Ramos (cell line): ENCODE measurements around the gene CRB1.

Experiments used
- in situ Hi-C: fragments of 300-500 bp; cut with MboI; formaldehyde crosslinking; loops from one replicate; pipeline ENCODE4 v1.14.3; 2022; ENCODE audit warnings: low sequenced_read_pairs; ENCODE audit not compliant: unreplicated experiment

The CRB1 gene

DNA sequence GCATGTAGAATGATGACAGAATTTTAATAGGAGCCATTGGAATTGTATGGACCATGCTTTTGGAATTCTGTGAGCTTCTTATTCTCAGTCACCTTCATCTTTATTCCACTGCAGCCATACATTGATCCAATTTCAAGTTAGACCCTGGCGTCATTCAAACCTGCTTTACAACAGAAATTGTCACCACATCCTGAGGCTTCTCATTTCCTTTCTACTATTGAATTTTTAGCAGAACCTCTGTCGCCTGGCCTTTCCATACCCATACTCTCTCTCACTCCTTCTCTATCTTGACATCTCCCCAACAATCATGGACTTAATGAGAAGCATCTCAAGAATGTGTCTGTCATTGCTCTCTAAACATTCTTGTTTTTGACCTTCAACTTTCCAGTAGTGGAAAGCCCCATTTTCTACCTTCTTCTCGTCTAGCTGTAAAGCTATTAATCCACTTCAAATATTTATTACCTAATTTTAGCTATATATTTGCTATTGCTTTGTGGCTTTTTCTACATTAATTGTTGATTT is 74.1 kb downstream of the CRB1 start:
- in situ Hi-C loops = no loop called here

DNA sequence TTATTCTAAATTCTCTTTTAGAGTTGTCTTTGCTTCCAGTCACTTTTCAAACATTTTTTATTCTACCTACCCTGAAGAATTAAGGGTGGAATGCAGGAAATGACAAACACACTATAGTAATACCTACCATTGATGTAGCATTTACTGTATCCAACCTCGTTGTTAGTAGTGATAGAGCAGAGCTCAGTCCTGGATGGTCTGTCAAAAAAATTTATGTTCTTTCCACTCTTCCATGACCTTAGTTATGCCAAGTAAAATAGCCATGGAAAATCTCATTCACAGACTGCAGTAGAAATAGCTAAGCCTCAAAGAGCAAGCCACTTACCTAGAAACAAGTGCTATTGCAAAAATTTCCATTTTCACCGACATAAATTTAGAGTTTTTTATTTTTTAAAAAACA is 74.6 kb downstream of the CRB1 start:
- in situ Hi-C loops = no loop called here

DNA sequence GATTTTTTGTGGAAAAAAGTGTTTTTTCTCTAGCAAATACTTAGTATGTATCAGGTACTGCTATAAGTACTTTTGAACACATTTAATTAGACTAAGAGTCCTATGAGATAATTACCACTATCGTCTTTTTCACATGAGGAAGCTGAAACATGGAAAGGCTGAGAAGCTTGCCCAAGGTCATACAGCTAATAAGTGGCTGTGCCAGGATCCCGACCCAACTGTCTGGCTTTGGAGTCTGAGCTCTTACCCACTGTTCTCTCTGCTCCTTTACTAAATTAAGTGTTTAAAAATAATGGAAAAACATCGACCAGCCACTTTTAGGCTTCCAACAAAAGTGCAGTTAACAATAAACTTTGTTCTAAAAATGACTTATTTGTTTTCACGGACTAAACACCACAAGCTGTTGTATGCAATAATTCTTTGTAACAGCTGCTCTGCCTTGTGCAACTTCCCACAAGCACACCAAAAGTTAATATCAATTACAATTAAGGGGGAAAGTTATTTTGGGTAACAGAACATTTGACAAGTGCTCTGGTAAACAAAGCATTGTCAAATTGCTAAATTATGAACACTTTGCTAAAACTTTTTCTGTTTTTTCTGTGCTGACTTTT is 75.7 kb downstream of the CRB1 start:
- in situ Hi-C loops = no loop called here

DNA sequence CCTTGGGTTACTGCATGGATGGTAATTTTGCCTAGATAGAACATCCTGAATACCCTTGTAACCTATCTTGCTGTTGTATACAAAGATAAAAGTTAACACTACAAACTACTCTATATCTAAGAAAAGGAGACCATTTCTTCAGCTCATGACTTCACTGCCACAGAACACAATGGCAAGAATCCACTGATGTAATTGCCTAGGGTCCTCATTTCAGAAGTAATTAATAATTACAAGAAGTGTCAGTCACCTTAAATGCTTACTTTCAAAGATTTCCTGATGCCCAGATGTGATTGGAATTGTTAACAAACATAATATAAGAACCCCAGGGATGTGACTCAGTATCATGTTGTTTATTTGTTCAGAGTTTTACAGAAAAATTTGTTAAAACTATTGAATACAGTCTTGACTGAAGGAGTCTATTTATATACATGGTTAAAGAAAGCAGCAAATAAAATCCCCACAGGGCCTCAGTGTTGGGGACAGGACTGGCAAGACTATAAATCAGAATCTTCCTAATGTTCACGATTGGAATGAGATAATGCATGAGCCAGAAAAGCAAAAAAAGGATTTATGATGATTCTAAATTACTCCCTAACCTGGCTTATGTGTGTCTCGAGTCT is 83.9 kb downstream of the CRB1 start:
- in situ Hi-C loops = no loop called here

DNA sequence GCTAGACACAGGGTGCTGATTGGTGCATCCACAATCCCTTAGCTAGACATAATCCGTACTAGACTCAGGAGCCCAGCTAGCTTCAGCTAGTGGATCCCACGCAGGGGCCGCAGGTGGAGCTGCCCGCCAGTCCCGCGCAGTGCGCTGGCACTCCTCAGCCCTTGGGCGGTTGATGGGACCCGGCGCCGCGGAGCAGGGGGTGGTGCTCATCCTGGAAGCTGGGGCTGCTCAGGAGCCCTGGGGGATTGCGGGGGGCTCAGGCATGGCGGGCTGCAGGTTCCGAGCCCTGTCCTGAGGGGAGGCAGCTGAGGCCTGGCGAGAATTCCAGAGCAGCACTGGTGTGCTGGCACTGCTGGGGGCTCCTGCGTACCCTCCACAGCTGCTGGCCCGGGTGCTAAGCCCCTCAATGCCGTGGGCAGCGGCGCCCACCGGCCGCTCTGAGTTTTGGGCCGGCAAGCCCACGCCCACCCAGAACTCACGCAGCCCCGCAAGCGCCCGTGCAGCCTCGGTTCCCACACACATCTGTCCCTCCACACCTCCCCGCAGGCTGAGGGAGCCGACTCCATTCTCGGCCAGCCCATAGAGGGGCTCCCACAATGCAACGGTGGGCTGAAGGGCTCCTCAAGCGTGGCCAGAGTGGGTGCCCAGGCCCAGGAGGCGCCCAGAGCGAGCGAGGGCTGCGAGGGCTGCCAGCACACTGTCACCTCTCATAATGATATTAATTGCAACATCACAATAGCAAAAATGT is 87.4 kb downstream of the CRB1 start:
- in situ Hi-C loops = no loop called here

DNA sequence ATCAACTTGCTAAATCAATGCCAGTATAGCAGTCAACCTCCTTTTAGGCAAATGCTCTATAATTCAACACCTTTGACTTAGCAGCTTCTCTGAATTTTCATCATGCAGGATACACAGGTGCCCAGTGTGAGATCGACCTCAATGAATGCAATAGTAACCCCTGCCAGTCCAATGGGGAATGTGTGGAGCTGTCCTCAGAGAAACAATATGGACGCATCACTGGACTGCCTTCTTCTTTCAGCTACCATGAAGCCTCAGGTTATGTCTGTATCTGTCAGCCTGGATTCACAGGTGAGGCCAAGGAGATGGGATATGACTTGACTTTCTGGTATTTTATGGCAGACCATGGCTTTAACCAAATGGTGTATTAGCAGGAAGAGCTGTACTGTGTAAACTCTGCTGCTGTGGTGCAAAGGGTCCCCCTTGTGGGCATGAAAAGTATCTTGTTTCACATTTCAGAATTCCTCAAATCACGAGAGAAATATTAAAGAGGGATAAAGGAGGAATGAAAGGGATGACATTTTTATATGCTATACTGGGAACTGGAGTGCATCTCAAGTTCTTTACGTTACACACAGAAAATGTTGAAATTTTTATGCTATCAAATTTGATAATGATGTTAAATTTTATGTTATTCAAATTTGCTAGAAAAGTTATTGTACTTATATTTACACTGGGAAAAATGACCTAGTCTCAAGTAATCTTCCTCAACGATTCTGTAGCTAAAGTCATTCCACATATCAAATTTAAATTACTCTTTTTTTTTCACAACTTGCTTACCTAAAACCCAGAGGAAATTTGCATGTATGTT is 88.9 kb downstream of the CRB1 start:
- in situ Hi-C loops = no loop called here

DNA sequence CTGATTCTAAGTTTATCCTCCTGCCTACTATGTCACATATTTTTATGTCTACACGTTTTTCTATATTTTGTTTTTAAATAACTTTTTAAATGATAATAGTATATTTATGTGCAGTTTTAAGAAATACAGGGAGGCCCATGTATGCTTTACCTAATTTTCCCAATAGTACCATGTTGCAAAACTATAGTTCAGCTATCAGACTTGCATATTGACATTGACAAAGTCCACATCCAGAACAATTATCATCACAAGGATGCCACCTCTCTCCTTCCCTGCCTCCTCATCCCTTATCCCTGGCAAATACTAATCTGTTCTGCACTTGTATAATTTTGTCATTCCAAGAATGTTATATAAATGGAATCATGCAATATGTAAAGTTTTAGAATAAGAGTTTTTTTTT is 90.9 kb downstream of the CRB1 start:
- in situ Hi-C loops = no loop called here

DNA sequence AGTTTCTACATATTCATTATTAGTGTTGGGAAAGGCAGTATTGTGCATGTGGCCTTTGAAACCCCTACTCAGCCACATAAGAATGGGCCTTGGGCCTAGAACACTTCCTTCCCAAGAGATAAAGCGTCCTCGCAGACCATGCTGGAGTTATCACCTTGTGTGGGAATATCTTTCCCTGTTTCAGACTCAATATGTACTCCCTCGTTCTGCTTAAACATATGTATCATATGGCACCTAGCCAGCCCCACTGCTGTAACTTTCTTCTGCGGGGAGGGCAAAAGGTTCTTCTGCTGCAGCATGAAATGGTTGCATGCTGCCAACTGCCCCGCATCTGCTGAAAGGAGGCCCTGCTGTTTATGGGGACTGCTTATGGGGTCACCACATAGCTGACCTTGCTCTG is 92.0 kb downstream of the CRB1 start:
- in situ Hi-C loops = no loop called here

DNA sequence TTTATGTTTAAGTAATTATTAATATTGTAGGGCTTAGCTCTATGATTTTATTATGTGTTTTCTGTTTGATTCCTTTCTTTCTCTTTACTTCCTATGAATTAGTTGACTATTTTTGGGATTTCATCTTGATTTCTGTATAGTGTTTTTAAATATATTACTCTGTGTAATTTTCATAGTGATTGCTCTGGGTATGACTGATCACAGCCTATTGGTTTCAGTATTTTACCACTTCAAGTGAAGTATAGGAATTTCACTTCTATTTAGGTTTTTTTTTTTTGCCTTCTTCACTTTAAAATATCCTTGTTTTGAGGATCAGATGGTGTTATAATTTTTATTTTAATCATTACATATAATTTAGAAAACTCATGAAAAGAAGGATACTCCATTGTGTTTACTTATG is 94.8 kb downstream of the CRB1 start:
- in situ Hi-C loops = no loop called here

DNA sequence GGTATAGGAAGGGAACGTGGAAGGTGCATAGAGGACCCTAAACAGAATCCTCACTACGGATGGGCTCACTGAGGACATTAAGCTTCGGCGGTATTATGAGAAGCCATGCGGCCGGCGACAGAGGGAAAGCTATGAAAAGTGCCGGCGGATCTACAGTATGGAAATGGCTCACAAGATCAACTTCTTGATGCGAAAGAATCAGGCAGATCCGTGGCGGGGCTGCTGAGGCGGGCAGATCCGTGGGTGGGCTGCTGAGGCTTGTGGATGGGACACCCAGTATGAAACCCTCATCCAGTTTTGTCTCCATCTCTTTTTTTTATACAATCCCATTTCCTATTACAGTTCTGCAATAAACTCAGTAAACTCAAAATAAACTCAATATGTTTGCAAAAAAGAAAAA is 95.8 kb downstream of the CRB1 start:
- in situ Hi-C loops = no loop called here

DNA sequence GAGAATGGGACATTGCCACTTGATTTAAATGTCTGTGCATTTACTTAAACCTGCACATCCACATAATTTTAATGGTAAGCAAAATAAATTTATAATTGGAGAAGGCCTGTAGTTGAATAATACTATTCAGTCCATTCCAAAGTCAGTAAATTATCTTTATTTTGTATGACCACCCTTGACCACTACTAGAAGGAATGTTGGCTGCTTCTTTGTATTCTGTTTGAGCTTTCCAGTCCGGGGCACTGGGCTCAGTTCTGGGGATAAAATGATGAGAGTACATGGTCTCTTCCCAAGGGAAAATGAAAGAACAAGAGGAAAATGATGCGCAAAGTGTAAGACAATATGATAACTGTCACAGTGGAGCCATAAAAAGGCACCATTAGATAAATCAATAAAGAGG is 98.9 kb downstream of the CRB1 start:
- in situ Hi-C loops = no loop called here

DNA sequence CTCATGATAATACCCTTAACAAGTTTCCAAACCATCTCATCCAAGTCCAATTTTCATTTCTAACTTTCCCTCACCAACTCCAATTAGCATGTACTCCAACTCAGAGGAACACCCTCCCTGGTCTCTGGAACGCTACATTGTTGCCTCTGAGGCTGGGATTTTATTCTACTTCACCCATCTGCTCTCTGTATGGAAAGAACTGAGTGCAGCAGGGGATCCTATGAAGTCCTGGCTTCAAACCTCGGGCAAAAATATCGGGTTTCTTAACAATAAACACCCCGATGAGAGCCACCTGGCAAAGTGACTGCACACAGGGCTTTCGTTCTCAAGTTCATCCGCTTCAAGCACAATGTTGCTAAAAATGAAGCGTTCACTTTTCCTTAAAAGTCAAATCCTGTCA is 99.6 kb downstream of the CRB1 start:
- in situ Hi-C loops = no loop called here

DNA sequence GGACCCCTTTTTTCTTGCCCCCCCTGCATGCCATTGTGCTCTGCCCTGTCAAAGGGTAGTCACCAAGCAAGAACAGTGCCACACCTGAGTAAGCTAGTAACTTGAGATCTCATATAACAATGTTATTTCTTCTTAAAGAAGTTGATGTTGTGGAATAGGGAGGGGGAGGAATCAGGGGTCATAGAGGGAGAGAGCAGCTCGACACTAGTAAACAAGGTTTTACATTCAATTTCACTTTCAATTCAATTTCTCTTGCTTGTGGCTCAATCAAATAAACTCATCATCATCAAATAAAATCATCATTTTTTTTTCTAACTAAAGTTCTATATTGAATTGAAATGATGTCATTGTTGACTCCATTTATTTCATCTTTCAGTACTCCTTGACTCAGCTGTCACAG is 106.4 kb downstream of the CRB1 start:
- in situ Hi-C loops = no loop called here

DNA sequence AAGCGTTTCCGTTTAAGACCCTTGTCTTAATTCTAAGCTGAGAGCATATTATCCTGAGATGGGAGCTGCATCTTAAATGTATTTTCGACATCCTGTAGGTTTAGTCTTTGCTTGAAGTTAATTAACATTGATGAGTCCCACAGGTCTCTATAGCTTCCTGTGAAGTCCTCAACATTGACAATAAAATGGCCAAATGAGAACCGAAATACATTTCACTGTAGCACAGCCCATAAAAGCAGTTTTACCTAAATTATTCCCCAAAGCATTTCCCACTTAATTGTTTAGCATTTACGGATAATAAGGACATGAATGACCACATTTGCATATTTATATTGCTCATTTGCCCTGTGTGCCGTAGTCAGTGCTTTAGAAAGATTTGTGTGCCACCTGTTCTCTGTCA is 116.4 kb downstream of the CRB1 start:
- in situ Hi-C loops = no loop called here

DNA sequence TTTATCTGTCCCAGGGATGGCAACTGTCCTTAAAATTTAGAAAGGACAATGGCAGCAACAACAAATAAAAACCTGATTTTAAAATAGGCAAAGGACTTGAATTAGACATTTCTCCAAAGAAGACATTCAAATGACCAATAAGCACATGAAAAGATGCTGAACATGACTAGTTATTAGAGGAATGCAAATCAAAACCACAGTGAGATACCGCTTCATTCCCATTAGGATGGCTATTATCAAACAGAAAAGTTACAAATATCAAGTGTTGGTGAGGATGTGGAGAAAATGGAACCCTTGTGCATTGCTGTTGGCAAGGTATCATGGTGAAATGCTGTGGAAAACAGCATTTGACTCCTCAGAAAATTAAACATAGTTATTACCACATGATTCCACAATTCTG is 120.7 kb downstream of the CRB1 start:
- in situ Hi-C loops = no loop called here

DNA sequence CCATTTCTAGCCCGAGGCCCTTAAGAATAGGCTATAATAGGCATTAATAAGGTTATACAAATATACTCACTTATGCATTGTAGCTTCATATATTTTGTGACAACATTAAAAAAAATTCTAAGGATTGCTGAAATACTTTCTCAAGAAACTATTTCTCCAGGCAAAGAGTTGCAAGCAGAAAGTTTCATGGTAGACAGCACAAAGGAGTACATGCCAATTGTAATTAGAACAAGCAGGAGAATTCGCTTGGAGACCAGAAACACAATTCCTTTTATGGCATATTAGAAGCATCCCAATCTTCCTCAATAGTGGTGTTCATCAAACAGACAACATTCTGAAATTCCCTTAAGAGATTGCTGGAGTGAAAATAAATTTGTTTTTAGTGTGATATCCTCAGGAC is 122.8 kb downstream of the CRB1 start:
- in situ Hi-C loops = no loop called here

DNA sequence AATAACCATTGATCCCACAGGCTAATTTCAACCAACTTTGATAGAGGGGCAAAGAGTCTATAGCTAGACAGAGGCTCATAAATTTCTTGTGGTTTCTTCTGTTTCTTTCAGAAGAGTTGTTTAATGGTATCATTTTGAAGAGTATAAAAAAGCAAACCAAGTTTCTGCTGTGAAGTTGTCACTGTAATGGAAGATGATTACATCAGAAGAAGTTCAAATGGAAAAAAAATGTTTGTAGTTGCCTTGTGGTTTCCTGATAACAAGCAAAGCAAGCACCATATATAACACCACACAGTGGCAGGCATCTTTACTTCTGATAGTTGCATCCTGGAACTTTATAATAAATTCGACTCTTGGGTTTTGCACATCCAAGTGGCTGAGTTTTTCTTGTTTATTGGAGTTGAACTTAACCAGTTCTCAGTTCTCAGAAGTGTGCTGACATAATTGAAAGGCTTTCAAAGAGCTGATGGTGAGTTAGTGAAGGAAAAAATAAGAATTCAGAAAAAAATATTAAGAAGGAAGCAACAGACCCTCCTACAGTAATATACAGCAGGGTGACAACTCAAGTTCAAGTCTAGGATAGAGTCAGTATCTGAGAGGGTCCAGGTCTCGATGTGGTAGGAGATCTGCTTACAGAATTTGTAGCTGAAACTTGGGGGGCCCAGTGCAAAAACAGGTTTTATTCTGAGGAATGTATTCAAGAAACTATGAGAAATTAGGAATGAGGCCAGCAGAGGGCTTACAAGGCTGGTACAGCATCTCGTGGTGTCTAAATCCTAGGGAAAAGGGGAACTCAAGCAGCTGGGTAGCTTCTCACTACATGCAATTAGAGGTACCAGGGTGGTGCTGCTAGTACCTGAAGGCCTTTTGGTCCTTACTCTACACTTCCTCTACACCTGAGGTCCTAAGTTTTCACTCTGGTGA is 123.5 kb downstream of the CRB1 start:
- in situ Hi-C loops = no loop called here

DNA sequence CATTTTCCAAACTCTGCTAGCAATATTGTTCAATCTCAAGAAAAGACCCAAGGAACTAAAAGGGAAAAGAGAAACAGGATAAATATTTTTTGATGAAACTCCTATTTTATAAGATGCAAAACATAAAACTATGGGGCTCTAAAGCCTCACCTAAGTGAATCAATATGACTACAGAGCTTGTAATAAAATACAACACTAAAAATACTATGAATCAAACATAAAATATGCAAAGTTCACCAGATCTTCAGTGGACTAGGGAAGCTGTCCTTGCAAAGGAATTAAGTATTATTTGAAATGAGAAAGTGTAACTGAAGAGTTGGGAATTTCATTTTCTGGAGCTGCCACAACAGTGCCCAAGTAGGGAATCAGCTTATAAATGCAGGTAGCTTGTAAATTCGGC is 124.5 kb downstream of the CRB1 start:
- in situ Hi-C loops = no loop called here

DNA sequence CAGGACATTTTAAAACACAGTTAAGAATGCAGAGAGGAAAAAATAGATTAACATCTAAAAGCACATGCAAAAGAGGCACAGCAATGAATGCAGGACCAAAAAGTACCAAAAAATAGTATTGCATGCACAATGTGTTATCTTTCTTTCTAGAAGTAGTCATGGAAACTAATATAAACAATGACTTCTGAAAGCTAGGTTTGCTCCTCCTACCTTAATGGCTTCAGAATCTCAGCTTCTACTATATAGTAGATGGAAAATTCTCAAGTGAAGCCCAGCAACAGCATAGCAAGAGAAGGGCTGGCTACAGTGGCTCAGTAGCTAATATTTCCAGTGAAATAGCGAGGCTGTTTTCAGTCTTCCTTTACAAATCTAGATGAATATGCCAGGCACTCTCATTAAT is 125.1 kb downstream of the CRB1 start:
- in situ Hi-C loops = no loop called here

DNA sequence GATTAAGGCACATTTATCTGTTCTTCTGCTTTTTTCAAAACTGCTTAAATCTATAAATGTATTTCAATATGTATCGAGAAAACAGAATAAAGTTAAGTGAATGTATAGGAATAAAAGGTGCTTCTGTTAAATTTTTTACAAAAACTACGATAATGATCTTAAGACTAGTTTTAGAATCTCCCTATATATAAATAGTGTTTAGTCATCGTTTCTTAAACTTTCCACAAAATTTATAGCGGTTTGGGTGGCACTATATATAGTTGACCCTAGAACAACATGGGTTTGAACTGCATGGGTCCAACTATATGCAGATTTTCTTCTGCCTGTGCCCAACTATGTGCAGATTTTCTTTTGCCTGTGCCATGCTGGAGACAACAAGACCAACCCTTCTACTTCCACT is 125.7 kb downstream of the CRB1 start:
- in situ Hi-C loops = no loop called here
